GM12891 (cell line): ENCODE results near the gene MYO7A.

Source experiments
- POLR2A ChIP-seq: IDR thresholded peaks from 2 replicates; pipeline ENCODE4 v1.6.1; 2011; ENCODE audit warnings: low read depth, low read length, control low read depth
- POLR2AphosphoS5 ChIP-seq: IDR thresholded peaks from 2 replicates; pipeline ENCODE4 v1.6.1; 2011; ENCODE audit warnings: low read depth, low read length, control low read depth
- TAF1 ChIP-seq: IDR thresholded peaks from 2 replicates; pipeline ENCODE4 v1.6.1; 2011; ENCODE audit warnings: low read depth, low read length, control low read depth

GRCh38 chr11:77189588-77190210 lies 61.7 kb downstream of the MYO7A start:
- TF ChIP-seq POLR2AphosphoS5, result no peak
- TF ChIP-seq POLR2A, result no peak
- no peak for TF ChIP-seq TAF1
